ENCODE measurements around the gene MT1HL1.

The MT1HL1 gene

DNA sequence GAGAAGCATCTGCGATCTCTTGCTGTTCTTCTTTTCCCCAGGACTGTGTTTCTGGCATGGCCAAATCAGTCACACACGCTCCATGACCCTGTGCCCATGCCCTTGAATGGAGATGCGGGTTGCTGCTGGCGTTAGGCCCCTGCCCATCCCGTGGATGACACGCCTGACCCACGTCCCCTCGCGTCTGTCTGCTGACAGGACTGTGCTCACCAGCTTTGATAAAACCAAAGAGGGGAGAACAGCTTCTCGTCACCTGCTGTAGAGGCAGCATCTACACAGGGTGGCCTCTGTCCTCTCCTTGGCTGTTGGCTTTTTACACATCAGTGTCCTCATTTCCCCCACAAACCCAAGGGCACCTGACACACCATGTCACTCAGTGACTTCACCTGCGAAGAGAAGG, 6.9 kb downstream of the MT1HL1 start:
- Histone ChIP-seq H3K9me2 (replicated peaks; ENCODE audit: control insufficient read depth, low read length) (no peaks in the 10 kb centered on the region), H3K4me3 (ENCODE audit: low read length) (no peak overlapping the region), H3K27ac (ENCODE audit: low read depth, low read length) (no peak overlapping the region), H3F3A (ENCODE audit: control insufficient read depth, insufficient read depth) (no peaks in the 10 kb centered on the region), H3K79me2 (ENCODE audit: control insufficient read depth, low read length) (no peaks in the 10 kb centered on the region), H4K20me1 (ENCODE audit: control insufficient read depth, insufficient read depth, low read depth, low read length) (no peaks in the 10 kb centered on the region), H3K36me3 (ENCODE audit: control insufficient read depth, low read length) (no peaks in the 10 kb centered on the region), H3K27me3 (ENCODE audit: control insufficient read depth, low read length) (no peaks in the 10 kb centered on the region), H3K4me1 (ENCODE audit: control insufficient read depth, low read length) (no peaks in the 10 kb centered on the region), H3K4me2 (ENCODE audit: low read length) (no peak overlapping the region), H3K9me3 (ENCODE audit: control insufficient read depth, insufficient read depth, low read length) (no peaks in the 10 kb centered on the region)
- TF ChIP-seq, protein P1, sequence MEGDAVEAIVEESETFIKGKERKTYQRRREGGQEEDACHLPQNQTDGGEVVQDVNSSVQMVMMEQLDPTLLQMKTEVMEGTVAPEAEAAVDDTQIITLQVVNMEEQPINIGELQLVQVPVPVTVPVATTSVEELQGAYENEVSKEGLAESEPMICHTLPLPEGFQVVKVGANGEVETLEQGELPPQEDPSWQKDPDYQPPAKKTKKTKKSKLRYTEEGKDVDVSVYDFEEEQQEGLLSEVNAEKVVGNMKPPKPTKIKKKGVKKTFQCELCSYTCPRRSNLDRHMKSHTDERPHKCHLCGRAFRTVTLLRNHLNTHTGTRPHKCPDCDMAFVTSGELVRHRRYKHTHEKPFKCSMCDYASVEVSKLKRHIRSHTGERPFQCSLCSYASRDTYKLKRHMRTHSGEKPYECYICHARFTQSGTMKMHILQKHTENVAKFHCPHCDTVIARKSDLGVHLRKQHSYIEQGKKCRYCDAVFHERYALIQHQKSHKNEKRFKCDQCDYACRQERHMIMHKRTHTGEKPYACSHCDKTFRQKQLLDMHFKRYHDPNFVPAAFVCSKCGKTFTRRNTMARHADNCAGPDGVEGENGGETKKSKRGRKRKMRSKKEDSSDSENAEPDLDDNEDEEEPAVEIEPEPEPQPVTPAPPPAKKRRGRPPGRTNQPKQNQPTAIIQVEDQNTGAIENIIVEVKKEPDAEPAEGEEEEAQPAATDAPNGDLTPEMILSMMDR (IDR thresholded peaks at IDR 0.05; ENCODE audit: low read depth, low read length, poor library complexity, severe bottlenecking), result no peak
- no peak for TF ChIP-seq EZH2phosphoT487 (IDR thresholded peaks at IDR 0.05; ENCODE audit: borderline replicate concordance, low read length)

DNA sequence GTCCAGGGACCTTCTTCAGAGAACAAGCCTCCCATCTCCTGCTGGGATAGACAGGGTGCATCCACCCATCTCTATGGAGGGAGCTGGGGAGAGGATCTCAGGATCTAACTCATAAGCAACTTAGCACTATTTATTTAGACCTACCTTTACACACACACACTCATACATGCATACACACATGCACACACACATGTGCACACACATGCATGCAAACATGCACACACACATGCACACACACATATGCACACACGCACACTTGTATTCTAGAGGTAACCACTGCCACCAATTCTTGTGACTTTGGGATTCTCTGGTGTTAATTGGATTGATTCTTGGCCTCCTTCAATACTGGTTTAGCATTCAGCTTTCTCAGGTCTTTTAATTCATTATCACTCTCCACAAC, 9.8 kb downstream of the MT1HL1 start:
- Histone ChIP-seq H3K9me2 (replicated peaks; ENCODE audit: control insufficient read depth, low read length) (no peaks in the 10 kb centered on the region), H3K9me3 (ENCODE audit: control insufficient read depth, insufficient read depth, low read length) (no peaks in the 10 kb centered on the region), H3K27ac (ENCODE audit: low read depth, low read length) (no peak overlapping the region), H3K27me3 (ENCODE audit: control insufficient read depth, low read length) (no peaks in the 10 kb centered on the region), H4K20me1 (ENCODE audit: control insufficient read depth, insufficient read depth, low read depth, low read length) (no peaks in the 10 kb centered on the region), H3K79me2 (ENCODE audit: control insufficient read depth, low read length) (no peaks in the 10 kb centered on the region), H3K4me3 (ENCODE audit: low read length) (no peak overlapping the region), H3K36me3 (ENCODE audit: control insufficient read depth, low read length) (no peaks in the 10 kb centered on the region), H3F3A (ENCODE audit: control insufficient read depth, insufficient read depth) (no peaks in the 10 kb centered on the region), H3K4me2 (ENCODE audit: low read length) (no peak overlapping the region), H3K4me1 (ENCODE audit: control insufficient read depth, low read length) (no peaks in the 10 kb centered on the region)
- TF ChIP-seq, protein P1 (IDR thresholded peaks at IDR 0.05; ENCODE audit: low read depth, low read length, poor library complexity, severe bottlenecking), result no peak
- no peak for TF ChIP-seq EZH2phosphoT487 (IDR thresholded peaks at IDR 0.05; ENCODE audit: borderline replicate concordance, low read length)

DNA sequence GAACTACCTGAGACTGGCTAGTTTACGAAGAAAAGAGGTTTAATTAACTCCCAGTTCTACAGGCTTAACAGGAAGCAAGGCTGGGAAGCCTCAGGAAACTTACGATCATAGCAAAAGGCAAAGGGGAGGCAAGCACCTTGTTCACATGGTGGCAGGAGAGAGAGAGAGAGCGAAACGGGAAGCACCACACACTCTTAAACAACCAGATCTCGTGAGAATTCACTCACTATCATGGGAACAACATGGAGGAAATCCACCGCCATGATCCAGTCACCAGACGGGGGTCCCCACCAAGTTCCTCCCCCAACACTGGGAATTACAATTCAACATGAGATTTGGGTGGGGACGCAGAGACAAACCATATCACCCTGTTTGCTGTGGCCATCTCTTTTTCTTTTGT, 11.8 kb downstream of the MT1HL1 start:
- Histone ChIP-seq H3K9me2 (replicated peaks; ENCODE audit: control insufficient read depth, low read length) (no peaks in the 10 kb centered on the region), H3K27ac (ENCODE audit: low read depth, low read length) (no peak overlapping the region), H3K9me3 (ENCODE audit: control insufficient read depth, insufficient read depth, low read length) (no peaks in the 10 kb centered on the region), H4K20me1 (ENCODE audit: control insufficient read depth, insufficient read depth, low read depth, low read length) (no peaks in the 10 kb centered on the region), H3K36me3 (ENCODE audit: control insufficient read depth, low read length) (no peaks in the 10 kb centered on the region), H3K4me2 (ENCODE audit: low read length) (no peak overlapping the region), H3F3A (ENCODE audit: control insufficient read depth, insufficient read depth) (no peaks in the 10 kb centered on the region), H3K4me3 (ENCODE audit: low read length) (no peak overlapping the region), H3K27me3 (ENCODE audit: control insufficient read depth, low read length) (no peaks in the 10 kb centered on the region), H3K79me2 (ENCODE audit: control insufficient read depth, low read length) (no peaks in the 10 kb centered on the region), H3K4me1 (ENCODE audit: control insufficient read depth, low read length) (no peaks in the 10 kb centered on the region)
- TF ChIP-seq EZH2phosphoT487 (IDR thresholded peaks at IDR 0.05; ENCODE audit: borderline replicate concordance, low read length), result no peak
- TF ChIP-seq, protein P1 (IDR thresholded peaks at IDR 0.05; ENCODE audit: low read depth, low read length, poor library complexity, severe bottlenecking), result no peak

DNA sequence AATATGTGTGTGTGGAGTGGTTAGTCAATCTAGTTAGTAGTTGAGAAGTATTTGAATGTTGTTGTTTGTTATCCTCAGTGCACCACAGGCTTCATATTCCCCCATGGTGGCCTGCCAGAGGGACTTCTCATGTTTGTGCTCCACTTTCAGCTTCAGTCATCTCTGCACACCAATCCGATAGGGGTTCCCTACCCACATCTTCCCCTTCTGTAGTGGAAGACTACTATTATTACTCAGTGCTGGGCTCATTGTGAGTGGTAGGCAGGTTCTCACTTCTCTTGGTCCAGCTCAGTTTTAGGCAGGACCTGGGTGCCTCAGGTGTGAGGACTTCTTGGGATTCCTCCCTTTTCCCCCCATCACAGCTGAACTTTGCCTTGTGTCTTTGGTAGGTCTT, 14.2 kb downstream of the MT1HL1 start:
- no peaks in the 10 kb centered on the region for H4K20me1 ChIP-seq (ENCODE audit: control insufficient read depth, insufficient read depth, low read depth, low read length)
- no peaks in the 10 kb centered on the region for H3F3A ChIP-seq (ENCODE audit: control insufficient read depth, insufficient read depth)
- no peak for TF ChIP-seq EZH2phosphoT487 (IDR thresholded peaks at IDR 0.05; ENCODE audit: borderline replicate concordance, low read length)
- TF ChIP-seq, protein P1 (IDR thresholded peaks at IDR 0.05; ENCODE audit: low read depth, low read length, poor library complexity, severe bottlenecking), result no peak
- no peaks in the 10 kb centered on the region for H3K27me3 ChIP-seq (ENCODE audit: control insufficient read depth, low read length)
- no peaks in the 10 kb centered on the region for H3K4me1 ChIP-seq (ENCODE audit: control insufficient read depth, low read length)
- no peaks in the 10 kb centered on the region for H3K9me3 ChIP-seq (ENCODE audit: control insufficient read depth, insufficient read depth, low read length)
- H3K4me2 ChIP-seq (ENCODE audit: low read length), result no peak overlapping the region
- H3K36me3 ChIP-seq (ENCODE audit: control insufficient read depth, low read length), result no peaks in the 10 kb centered on the region
- no peak overlapping the region for H3K27ac ChIP-seq (ENCODE audit: low read depth, low read length)
- no peaks in the 10 kb centered on the region for H3K79me2 ChIP-seq (ENCODE audit: control insufficient read depth, low read length)
- no peak overlapping the region for H3K4me3 ChIP-seq (ENCODE audit: low read length)
- H3K9me2 ChIP-seq (replicated peaks; ENCODE audit: control insufficient read depth, low read length), result no peaks in the 10 kb centered on the region
